GM19397 (cell line): ENCODE data around the gene POTEJ.
"Not testable (repeated sequence)": the region's sequence is repeated elsewhere in the genome, so short reads cannot be mapped to it uniquely, and the experiment has no call there.

Experiments used
- ATAC-seq: cut with Tn5 transposase; IDR thresholded peaks from one replicate; pipeline ENCODE4 v1.9.1; 2021; ENCODE audit warnings: mild to moderate bottlenecking, moderate library complexity; ENCODE audit not compliant: unreplicated experiment

The POTEJ gene

GRCh38 chr2:130601648-130602302 lies 9.5 kb upstream of the POTEJ start:
- not testable (repeated sequence) for ATAC-seq

GRCh38 chr2:130608276-130609001 lies 2.8 kb upstream of the POTEJ start:
- not testable (repeated sequence) for ATAC-seq

GRCh38 chr2:130609002-130609920 lies 2.0 kb upstream of the POTEJ start:
- ATAC-seq, result not testable (repeated sequence)

GRCh38 chr2:130610486-130610885 lies 754 bp upstream of the POTEJ start:
- ATAC-seq, result not testable (repeated sequence)

GRCh38 chr2:130628784-130629475 lies 17.7 kb downstream of the POTEJ start:
- not testable (repeated sequence) for ATAC-seq

GRCh38 chr2:130638973-130639372 lies 27.7 kb downstream of the POTEJ start:
- ATAC-seq, result not testable (repeated sequence)

GRCh38 chr2:130641688-130642087 lies 30.4 kb downstream of the POTEJ start:
- not testable (repeated sequence) for ATAC-seq

- ATAC-seq, result not testable (repeated sequence)
These were observed 38.0 kb downstream of the POTEJ start for GRCh38 chr2:130649285-130649684.

GRCh38 chr2:130664506-130664905 lies 53.3 kb downstream of the POTEJ start:
- ATAC-seq, result not testable (repeated sequence)

- not testable (repeated sequence) for ATAC-seq
These were observed 54.4 kb downstream of the POTEJ start for GRCh38 chr2:130665596-130665995.

GRCh38 chr2:130667516-130667915 lies 56.3 kb downstream of the POTEJ start:
- not testable (repeated sequence) for ATAC-seq

- ATAC-seq, result not testable (repeated sequence)
These were observed 58.9 kb downstream of the POTEJ start for GRCh38 chr2:130670026-130670745.

GRCh38 chr2:130692041-130692770 lies 81.0 kb downstream of the POTEJ start:
- ATAC-seq, result not testable (repeated sequence)

- not testable (repeated sequence) for ATAC-seq
These were observed 82.2 kb downstream of the POTEJ start for GRCh38 chr2:130693474-130693873.

- not testable (repeated sequence) for ATAC-seq
These were observed 92.0 kb downstream of the POTEJ start for GRCh38 chr2:130703250-130703649.
